ENCODE data around the gene SLC25A40.

SLC25A40 gene

DNA sequence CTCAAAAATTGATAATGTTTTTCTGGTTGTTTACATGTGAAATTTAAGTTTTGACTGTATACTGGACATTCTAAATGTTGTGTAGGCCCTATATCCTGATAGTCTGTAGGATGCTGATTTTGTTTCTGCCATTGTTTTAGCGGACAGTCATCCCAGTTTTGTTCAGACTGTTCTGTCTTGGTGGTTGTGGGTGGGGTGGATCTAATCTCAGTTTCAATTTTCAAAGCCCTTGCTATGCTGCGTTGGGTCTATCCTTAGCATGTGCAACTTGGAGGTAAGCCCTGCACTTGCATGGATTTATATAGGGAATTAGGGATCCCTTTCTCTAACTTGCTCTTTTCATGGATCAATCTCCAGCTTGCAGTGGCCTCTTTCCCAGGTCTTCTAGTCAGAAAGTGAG, 19.2 kb upstream of the SLC25A40 start:
- Histone ChIP-seq H3K4me3 (IDR thresholded peaks at IDR 0.05; ENCODE audit: insufficient read depth, low read depth, low read length) (no peak overlapping the region), H3K27ac (no peak overlapping the region), H3K27me3 (ENCODE audit: insufficient read depth, low read depth) (no peaks in the 10 kb centered on the region), H4K20me1 (ENCODE audit: insufficient read depth) (no peaks in the 10 kb centered on the region), H3K36me3 (ENCODE audit: insufficient read depth) (peaks cover 11% of the 10 kb centered on the region; the same call in 1 of the 2 replicates), H3K9ac (no peak overlapping the region), H3K79me2 (ENCODE audit: insufficient read depth, low read depth) (peaks cover 38% of the 10 kb centered on the region), H3K4me1 (ENCODE audit: low read depth, poor library complexity, severe bottlenecking) (peaks cover 46% of the 10 kb centered on the region), H2AFZ (ENCODE audit: low read depth) (no peak overlapping the region), H3K4me2 (peak overlapping the region; percentile 10; the same call in 1 of the 2 replicates)
- TF ChIP-seq, protein P1, sequence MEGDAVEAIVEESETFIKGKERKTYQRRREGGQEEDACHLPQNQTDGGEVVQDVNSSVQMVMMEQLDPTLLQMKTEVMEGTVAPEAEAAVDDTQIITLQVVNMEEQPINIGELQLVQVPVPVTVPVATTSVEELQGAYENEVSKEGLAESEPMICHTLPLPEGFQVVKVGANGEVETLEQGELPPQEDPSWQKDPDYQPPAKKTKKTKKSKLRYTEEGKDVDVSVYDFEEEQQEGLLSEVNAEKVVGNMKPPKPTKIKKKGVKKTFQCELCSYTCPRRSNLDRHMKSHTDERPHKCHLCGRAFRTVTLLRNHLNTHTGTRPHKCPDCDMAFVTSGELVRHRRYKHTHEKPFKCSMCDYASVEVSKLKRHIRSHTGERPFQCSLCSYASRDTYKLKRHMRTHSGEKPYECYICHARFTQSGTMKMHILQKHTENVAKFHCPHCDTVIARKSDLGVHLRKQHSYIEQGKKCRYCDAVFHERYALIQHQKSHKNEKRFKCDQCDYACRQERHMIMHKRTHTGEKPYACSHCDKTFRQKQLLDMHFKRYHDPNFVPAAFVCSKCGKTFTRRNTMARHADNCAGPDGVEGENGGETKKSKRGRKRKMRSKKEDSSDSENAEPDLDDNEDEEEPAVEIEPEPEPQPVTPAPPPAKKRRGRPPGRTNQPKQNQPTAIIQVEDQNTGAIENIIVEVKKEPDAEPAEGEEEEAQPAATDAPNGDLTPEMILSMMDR (conservative IDR thresholded peaks at IDR 0.05; ENCODE audit: low read depth, low read length) = no peak

DNA sequence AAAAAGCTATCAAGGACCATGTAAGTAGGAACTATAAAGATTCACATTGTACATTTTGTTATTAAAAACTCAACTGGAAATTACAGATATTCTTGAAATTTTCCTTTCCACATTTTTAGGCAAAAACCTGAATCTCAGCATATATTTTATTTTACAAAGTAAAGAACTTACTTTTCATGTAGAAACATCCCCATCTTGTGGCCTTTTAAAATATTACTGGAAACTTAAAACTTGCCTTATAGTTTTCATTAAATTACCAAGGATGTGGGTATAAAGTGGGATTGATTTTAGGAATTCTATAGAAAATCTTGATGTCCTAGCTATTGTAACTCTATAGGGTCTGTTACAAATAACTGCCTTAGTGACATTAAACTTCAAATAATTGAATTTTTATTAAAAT, 10.7 kb upstream of the SLC25A40 start:
- Histone ChIP-seq H3K27me3 (ENCODE audit: insufficient read depth, low read depth) (no peaks in the 10 kb centered on the region), H3K79me2 (ENCODE audit: insufficient read depth, low read depth) (peaks cover 82% of the 10 kb centered on the region), H3K9ac (no peak overlapping the region), H3K4me1 (ENCODE audit: low read depth, poor library complexity, severe bottlenecking) (peaks cover 66% of the 10 kb centered on the region), H2AFZ (ENCODE audit: low read depth) (no peak overlapping the region), H3K4me2 (no peak overlapping the region), H3K27ac (no peak overlapping the region), H4K20me1 (ENCODE audit: insufficient read depth) (peaks cover 16% of the 10 kb centered on the region; the same call in 1 of the 2 replicates), H3K4me3 (IDR thresholded peaks at IDR 0.05; ENCODE audit: insufficient read depth, low read depth, low read length) (no peak overlapping the region), H3K36me3 (ENCODE audit: insufficient read depth) (peaks cover 24% of the 10 kb centered on the region)
- TF ChIP-seq, protein P1 (conservative IDR thresholded peaks at IDR 0.05; ENCODE audit: low read depth, low read length) = peak; percentile 71

DNA sequence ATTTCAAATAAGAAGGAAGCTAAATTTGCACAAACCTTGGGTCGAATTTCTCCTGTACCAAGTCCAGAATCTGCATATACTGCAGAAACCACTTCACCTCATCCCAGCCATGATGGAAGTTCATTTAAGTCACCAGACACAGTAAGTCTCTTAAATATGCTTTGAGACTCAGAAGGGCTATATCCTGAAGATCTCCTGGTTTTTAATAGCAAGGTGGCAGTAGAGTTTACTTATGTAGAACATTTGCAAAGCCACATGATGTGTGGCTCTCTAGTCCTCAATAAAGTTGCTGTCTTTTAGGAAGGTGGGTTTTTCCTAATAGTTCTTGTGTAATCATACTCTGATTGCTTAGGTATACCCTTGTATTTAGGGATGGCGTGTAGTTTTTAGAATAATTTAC, 8.9 kb upstream of the SLC25A40 start:
- peaks cover 83% of the 10 kb centered on the region for H3K79me2 ChIP-seq (ENCODE audit: insufficient read depth, low read depth)
- H3K9ac ChIP-seq = no peak overlapping the region
- TF ChIP-seq, protein P1 (conservative IDR thresholded peaks at IDR 0.05; ENCODE audit: low read depth, low read length) = no peak
- peaks cover 65% of the 10 kb centered on the region for H3K4me1 ChIP-seq (ENCODE audit: low read depth, poor library complexity, severe bottlenecking)
- H2AFZ ChIP-seq (ENCODE audit: low read depth) = no peak overlapping the region
- no peaks in the 10 kb centered on the region for H3K27me3 ChIP-seq (ENCODE audit: insufficient read depth, low read depth)
- H3K36me3 ChIP-seq (ENCODE audit: insufficient read depth) = peaks cover 20% of the 10 kb centered on the region
- no peak overlapping the region for H3K4me3 ChIP-seq (IDR thresholded peaks at IDR 0.05; ENCODE audit: insufficient read depth, low read depth, low read length)
- H4K20me1 ChIP-seq (ENCODE audit: insufficient read depth) = peaks cover 22% of the 10 kb centered on the region; the same call in 1 of the 2 replicates
- peak overlapping the region; percentile 5; the same call in 1 of the 2 replicates for H3K27ac ChIP-seq
- no peak overlapping the region for H3K4me2 ChIP-seq

DNA sequence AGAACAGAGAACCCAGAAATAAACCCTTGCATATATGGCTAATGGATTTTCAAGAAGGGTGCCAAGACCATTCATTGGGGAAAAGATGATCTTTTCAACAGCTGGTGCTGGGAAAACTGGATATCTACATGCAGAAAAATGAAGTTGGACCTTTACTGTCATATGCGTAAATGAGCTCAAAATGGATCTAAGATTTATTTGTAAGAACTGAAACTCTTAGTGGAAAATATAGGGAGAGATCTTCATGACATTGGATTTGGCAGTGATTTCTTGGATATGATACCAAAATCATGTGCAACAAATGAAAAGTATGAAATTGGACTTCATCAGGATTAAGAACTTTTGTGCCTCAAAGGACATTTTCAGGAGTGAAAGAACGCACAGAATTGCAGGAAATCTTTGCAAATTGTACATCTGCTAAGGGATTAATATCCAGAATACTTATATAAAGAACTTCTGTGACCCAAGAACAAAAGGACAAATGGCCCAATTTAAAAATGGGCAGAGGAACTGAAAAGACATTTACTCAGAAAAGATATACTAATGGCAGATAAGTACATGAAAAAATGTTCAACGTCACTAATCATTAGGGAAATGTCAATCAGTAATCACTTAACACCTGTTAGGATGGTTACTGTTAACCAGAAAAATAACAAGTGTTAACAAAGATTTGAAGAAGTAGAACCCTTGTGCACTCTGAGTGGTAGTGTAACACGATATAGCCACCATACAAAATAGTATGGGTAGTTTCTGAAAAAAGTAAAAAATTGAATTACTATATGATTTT, 6.2 kb upstream of the SLC25A40 start:
- H3K4me3 ChIP-seq (IDR thresholded peaks at IDR 0.05; ENCODE audit: insufficient read depth, low read depth, low read length) = no peak overlapping the region
- TF ChIP-seq, protein P1 (conservative IDR thresholded peaks at IDR 0.05; ENCODE audit: low read depth, low read length) = no peak
- H4K20me1 ChIP-seq (ENCODE audit: insufficient read depth) = peaks cover 22% of the 10 kb centered on the region; the same call in 1 of the 2 replicates
- peaks cover 84% of the 10 kb centered on the region for H3K4me1 ChIP-seq (ENCODE audit: low read depth, poor library complexity, severe bottlenecking)
- H3K27ac ChIP-seq = no peak overlapping the region
- peaks cover 98% of the 10 kb centered on the region for H3K79me2 ChIP-seq (ENCODE audit: insufficient read depth, low read depth)
- no peak overlapping the region for H3K9ac ChIP-seq
- no peak overlapping the region for H3K4me2 ChIP-seq
- no peaks in the 10 kb centered on the region for H3K27me3 ChIP-seq (ENCODE audit: insufficient read depth, low read depth)
- H2AFZ ChIP-seq (ENCODE audit: low read depth) = no peak overlapping the region
- peaks cover 7% of the 10 kb centered on the region; the same call in 1 of the 2 replicates for H3K36me3 ChIP-seq (ENCODE audit: insufficient read depth)
